Endothelial cell of coronary artery (primary cell): Measurements from ENCODE around the gene CAT. TPM values are rescaled to one million over a fixed set of nuclear protein-coding genes. Genes with fewer than 3 reads are reported as not detected.

Source experiments
- total RNA-seq: library from RNA; depleted of rRNA; stranded (reverse); fragments of >200 nt; gene quantifications from 2 replicates; pipeline ENCODE4 v1.2.3, GENCODE V29; 2014

Gene CAT
- 39.6 and 62.7 TPM in 2 replicates for total RNA-seq

DNA sequence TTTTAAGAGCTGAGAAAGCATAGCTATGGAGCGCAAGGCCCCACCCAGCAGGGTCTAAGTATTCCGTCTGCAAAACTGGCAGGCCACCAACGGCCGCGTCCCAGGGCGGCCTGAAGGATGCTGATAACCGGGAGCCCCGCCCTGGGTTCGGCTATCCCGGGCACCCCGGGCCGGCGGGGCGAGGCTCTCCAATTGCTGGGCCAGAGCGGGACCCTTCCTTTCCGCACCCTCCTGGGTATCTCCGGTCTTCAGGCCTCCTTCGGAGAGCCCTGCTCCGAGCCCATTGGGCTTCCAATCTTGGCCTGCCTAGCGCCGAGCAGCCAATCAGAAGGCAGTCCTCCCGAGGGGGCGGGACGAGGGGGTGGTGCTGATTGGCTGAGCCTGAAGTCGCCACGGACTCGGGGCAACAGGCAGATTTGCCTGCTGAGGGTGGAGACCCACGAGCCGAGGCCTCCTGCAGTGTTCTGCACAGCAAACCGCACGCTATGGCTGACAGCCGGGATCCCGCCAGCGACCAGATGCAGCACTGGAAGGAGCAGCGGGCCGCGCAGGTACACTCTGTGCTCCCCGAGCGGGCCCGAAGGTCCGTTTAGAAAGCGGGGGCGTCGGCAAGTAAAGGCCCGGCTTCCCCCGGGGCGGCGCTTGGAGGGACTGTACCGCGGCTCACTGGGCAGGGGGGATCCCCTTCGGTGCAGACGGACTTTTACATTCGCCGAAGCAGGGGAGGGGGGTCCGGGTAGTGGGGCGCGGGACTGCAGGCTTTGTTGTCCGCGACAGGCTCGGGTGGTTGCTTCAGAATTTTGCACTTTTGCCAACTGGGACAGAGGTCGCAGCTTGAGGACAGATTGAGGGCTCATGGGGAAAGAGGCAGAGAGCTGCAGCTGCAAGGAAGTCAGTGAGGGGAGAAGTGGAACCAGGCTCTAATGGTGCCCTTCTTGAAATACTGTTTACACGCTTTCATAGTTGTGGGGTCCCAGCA, at the start of gene CAT:
TSS of gene CAT (plus strand) at position 406 of the 979 bp plus-strand sequence. CDS start at position 486, 80 bp downstream.

DNA sequence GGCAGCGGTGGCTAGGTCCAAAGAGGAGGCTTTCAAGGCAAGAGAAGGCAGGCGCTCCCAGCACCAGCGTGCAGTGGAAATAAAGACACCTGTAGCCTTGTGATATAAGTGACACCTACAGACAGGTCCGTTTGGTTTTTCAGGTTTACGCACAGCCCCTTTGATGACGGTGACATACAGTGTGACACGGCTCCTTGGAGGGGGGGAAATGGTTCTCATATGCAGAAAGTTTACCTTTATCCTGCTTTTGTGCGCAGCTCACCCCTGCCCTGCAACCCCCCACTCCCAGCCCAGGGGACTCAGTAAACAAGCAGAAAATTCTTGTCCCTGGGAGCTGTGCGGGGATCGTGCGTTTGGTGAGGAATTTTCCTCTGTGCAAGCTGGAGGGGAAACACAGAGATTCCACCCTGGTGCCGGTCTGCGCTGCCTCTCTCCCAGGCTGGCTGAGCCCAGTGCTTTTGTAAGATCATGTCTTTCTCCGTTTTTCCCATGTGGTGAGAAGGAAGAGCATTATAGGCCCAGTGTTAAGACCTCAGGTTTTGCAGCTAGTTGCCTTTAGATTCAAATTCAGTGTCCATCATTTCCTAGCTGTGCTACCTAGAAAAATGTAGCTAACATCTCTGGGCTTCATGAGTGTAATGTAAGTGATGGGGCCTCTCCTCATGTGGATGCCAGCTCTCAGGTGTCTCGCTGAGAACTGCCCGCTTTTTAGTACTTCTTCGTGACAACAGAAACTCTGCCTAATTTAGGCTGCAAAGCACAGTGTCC, 75.1 kb downstream of the CAT start, which contains the start of gene ELF5:
TSS of gene ELF5 (minus strand) at position 113 of the 768 bp plus-strand sequence. CDS start 8,045 bp downstream, outside the sequence.

Other genes with a start within 250 kb of the CAT start
- 0.27 and 3.7 TPM in 2 replicates for gene ABTB2, start 80.9 kb upstream of the CAT start, total RNA-seq
- under 0.01 TPM in 1 of 2 replicates, not detected in the other for gene ELF5, start 74.9 kb downstream of the CAT start, total RNA-seq
- gene EHF, start 182.2 kb downstream of the CAT start, total RNA-seq: not detected in 2 replicates